ENCODE results near the gene IER2. TPM values are rescaled to one million over a fixed set of nuclear protein-coding genes. Genes with fewer than 3 reads are reported as not detected.
A peak's percentile ranks its signal among the peaks of the same experiment; 100 is the strongest.

Gene IER2
- total and polyA plus RNA-seq, 9 of the 15 experiments (the other 6 are each of a cell fraction or from before 2014, with no cell fraction given) = 4.5 to 205 (median 23.7) TPM

GRCh38 chr19:13117772-13118423 is 32.3 kb upstream of the IER2 start, which contains the start of gene NACC1 (continued):
- TF ChIP-seq KAT7 (CRISPR knock-in tag; IDR thresholded peaks at IDR 0.05; ENCODE audit: borderline replicate concordance) = no peak
- TF ChIP-seq RBBP5 (IDR thresholded peaks at IDR 0.05; ENCODE audit: borderline replicate concordance, insufficient read depth, low read length, poor library complexity, severe bottlenecking) = peak; percentile 85
- TF ChIP-seq ZMIZ1 (IDR thresholded peaks at IDR 0.05; ENCODE audit: low read depth in 2 of 2, low read length in 2 of 2) = peak in 1 of 2 experiments; percentile 92; a peak in 2 of 4 replicates
- TF ChIP-seq HDAC1 (IDR thresholded peaks at IDR 0.05) = 0 out of 4 replicates have a peak, but pooled peaks of 1 of the 2 experiments have one; percentile 6
- TF ChIP-seq UBTF (IDR thresholded peaks at IDR 0.05; ENCODE audit: borderline replicate concordance in 1 of 2, low read depth in 2 of 2, low read length in 2 of 2) = peak in 1 of 2 experiments; percentile 82; a peak in 2 of 4 replicates
- no peak for TF ChIP-seq ZC3H4 (CRISPR knock-in tag; IDR thresholded peaks at IDR 0.05; ENCODE audit: borderline replicate concordance)
- no peak for TF ChIP-seq ZNF507 (tag; conservative IDR thresholded peaks at IDR 0.05)
- TF ChIP-seq MTA3 (IDR thresholded peaks at IDR 0.05; ENCODE audit: borderline replicate concordance) = peak; percentile 65
- TF ChIP-seq SIX5 (IDR thresholded peaks at IDR 0.05; ENCODE audit: borderline replicate concordance in 1 of 2, insufficient read depth in 1 of 2, low read depth in 1 of 2, low read length in 2 of 2) = no peak
- 0 out of 2 replicates have a peak, but pooled peaks have one; percentile 26 for TF ChIP-seq ZKSCAN8 (CRISPR knock-in tag; IDR thresholded peaks at IDR 0.05)
- no peak for TF ChIP-seq THRB (CRISPR knock-in tag; conservative IDR thresholded peaks at IDR 0.05)
- peak; percentile 96 for TF ChIP-seq XRCC5 (IDR thresholded peaks at IDR 0.05; ENCODE audit: low read depth, low read length)
- no peak for TF ChIP-seq MAFK (IDR thresholded peaks at IDR 0.05; ENCODE audit: low read length)
- TF ChIP-seq SETDB1 (IDR thresholded peaks at IDR 0.05; ENCODE audit: low read length) = no peak
- 0 out of 2 replicates have a peak, but pooled peaks have one; percentile 49 for TF ChIP-seq SMAD4 (CRISPR knock-in tag; conservative IDR thresholded peaks at IDR 0.05)
- TF ChIP-seq TBL1XR1 (IDR thresholded peaks at IDR 0.05; ENCODE audit: low read length in 2 of 2) = 0 out of 4 replicates have a peak, but pooled peaks have one; percentile 16 to 39
- TF ChIP-seq POLR2G (IDR thresholded peaks at IDR 0.05; ENCODE audit: low read depth, low read length) = peak; percentile 69
- TF ChIP-seq MLLT1 (IDR thresholded peaks at IDR 0.05) = peak in 1 of 2 experiments; percentile 99; a peak in 2 of 4 replicates
